IMR-90 (cell line): ENCODE measurements around the gene CHMP1B. TPM values are rescaled to one million over a fixed set of nuclear protein-coding genes. Genes with fewer than 3 reads are reported as not detected.

ENCODE experiments used
- ATAC-seq: fragments of 200-7000 bp; cut with Tn5 transposase; 2 replicates; pipeline ENCODE4 v1.9.1; 2020; ENCODE audit warnings: low read depth, mild to moderate bottlenecking, moderate library complexity
- BruUV-seq: library from RNA; stranded (reverse); fragments of 400-500 nt; replicated peaks from 2 replicates; lab custom pipeline; 2021; lab: Mats Ljungman, UMichigan
- CTCF ChIA-PET: fragments of 300-600 bp; formaldehyde crosslinking; extraction: SDS; loops from one replicate; lab custom pipeline; 2021; ENCODE audit warnings: antibody characterized with exemption; lab: Yijun Ruan, JAX
- POLR2A ChIA-PET: fragments of 300-600 bp; sonication (Branson Sonifier 250); formaldehyde crosslinking; loops from one replicate; lab custom pipeline; 2022; ENCODE audit warnings: antibody characterized with exemption; ENCODE audit not compliant: unreplicated experiment; lab: Charles Lee
- DNase-seq: peaks from one replicate; pipeline ENCODE4 v3.0.0; 2013
- H2AFZ ChIP-seq: replicated peaks from 2 replicates; pipeline ENCODE3; 2013; ENCODE audit warnings: low read length, mild to moderate bottlenecking; ENCODE audit not compliant: poor library complexity
- H2AK5ac ChIP-seq: 2 replicates; pipeline ENCODE4 v1.6.1; 2013; ENCODE audit warnings: low read depth, low read length, inconsistent platforms
- H2AK9ac ChIP-seq: replicated peaks from 2 replicates; pipeline ENCODE3; 2013; ENCODE audit warnings: mild to moderate bottlenecking, low read depth, low read length, moderate library complexity; ENCODE audit not compliant: poor library complexity
- H2BK120ac ChIP-seq: 2 replicates; pipeline ENCODE4 v1.6.1; 2013; ENCODE audit warnings: low read depth, low read length, inconsistent platforms
- H2BK15ac ChIP-seq: 3 replicates; pipeline ENCODE4 v1.6.1; 2013; ENCODE audit warnings: low read depth, low read length, inconsistent platforms
- H2BK20ac ChIP-seq: 2 replicates; pipeline ENCODE4 v1.6.1; 2013; ENCODE audit warnings: low read depth, mild to moderate bottlenecking, inconsistent platforms, low read length, moderate library complexity
- H2BK5ac ChIP-seq: 2 replicates; pipeline ENCODE4 v1.6.1; 2013; ENCODE audit warnings: mild to moderate bottlenecking, low read depth, low read length, inconsistent platforms; ENCODE audit not compliant: poor library complexity, severe bottlenecking
- H3K14ac ChIP-seq: replicated peaks from 2 replicates; pipeline ENCODE4 v1.6.1; 2013; ENCODE audit warnings: low read depth, low read length, inconsistent platforms
- H3K18ac ChIP-seq: 2 replicates; pipeline ENCODE4 v1.6.1; 2013; ENCODE audit warnings: low read depth, low read length, control low read depth
- H3K23ac ChIP-seq: 2 replicates; pipeline ENCODE4 v1.6.1; 2013; ENCODE audit warnings: low read depth, low read length, inconsistent platforms
- H3K27ac ChIP-seq: 2 replicates; pipeline ENCODE4 v1.5.1; 2013; ENCODE audit warnings: mild to moderate bottlenecking, control low read depth, low read length; ENCODE audit not compliant: insufficient read depth
- H3K27me3 ChIP-seq: 2 replicates; pipeline ENCODE4 v1.6.1; 2013; ENCODE audit warnings: low read length; ENCODE audit not compliant: control insufficient read depth, insufficient read depth
- H3K36me3 ChIP-seq: 2 replicates; pipeline ENCODE4 v1.6.1; 2013; ENCODE audit warnings: low read length, mixed read lengths; ENCODE audit not compliant: control insufficient read depth, insufficient read depth
- H3K4ac ChIP-seq: 2 replicates; pipeline ENCODE4 v1.6.1; 2013; ENCODE audit warnings: low read depth, low read length, inconsistent platforms
- H3K4me1 ChIP-seq: 2 replicates; pipeline ENCODE4 v1.6.1; 2013; ENCODE audit warnings: low read length, mixed read lengths; ENCODE audit not compliant: control insufficient read depth, insufficient read depth
- H3K4me2 ChIP-seq: 2 replicates; pipeline ENCODE4 v1.6.1; 2013; ENCODE audit warnings: low read depth, mild to moderate bottlenecking, control low read depth, low read length, moderate library complexity
- H3K4me3 ChIP-seq: 2 replicates; pipeline ENCODE4 v1.5.1; 2013; ENCODE audit warnings: low read depth, mild to moderate bottlenecking, control low read depth, low read length, moderate library complexity; ENCODE audit not compliant: insufficient read depth
- H3K56ac ChIP-seq: 2 replicates; pipeline ENCODE4 v1.6.1; 2013; ENCODE audit warnings: low read length, inconsistent platforms; ENCODE audit not compliant: insufficient read depth; ENCODE audit errors: extremely low read depth
- H3K79me1 ChIP-seq, 2 experiments: 2 replicates each; pipeline ENCODE4 v1.6.1; 2013; ENCODE audit warnings: low read length in 2 of 2, inconsistent platforms in 1 of 2, low read depth in 1 of 2
- H3K9ac ChIP-seq: 2 replicates; pipeline ENCODE4 v1.6.1; 2013; ENCODE audit warnings: low read depth, low read length, control low read depth
- H3K9me1 ChIP-seq: 2 replicates; pipeline ENCODE4 v1.6.1; 2013; ENCODE audit warnings: low read length, inconsistent platforms; ENCODE audit not compliant: insufficient read depth
- H3K9me3 ChIP-seq: 2 replicates; pipeline ENCODE4 v1.6.1; 2013; ENCODE audit warnings: low read length; ENCODE audit not compliant: control insufficient read depth, insufficient read depth
- H4K20me1 ChIP-seq: 2 replicates; pipeline ENCODE4 v1.6.1; 2013; ENCODE audit warnings: low read length, inconsistent platforms; ENCODE audit not compliant: insufficient read depth
- H4K5ac ChIP-seq: 2 replicates; pipeline ENCODE4 v1.6.1; 2013; ENCODE audit warnings: mild to moderate bottlenecking, low read depth, low read length, control low read depth
- H4K8ac ChIP-seq, 2 experiments: 2 replicates each; pipeline ENCODE4 v1.6.1; 2013; ENCODE audit warnings: low read depth in 2 of 2, low read length in 2 of 2, control low read depth in 1 of 2, inconsistent platforms in 1 of 2
- H4K91ac ChIP-seq: 2 replicates; pipeline ENCODE4 v1.6.1; 2013; ENCODE audit warnings: low read depth, low read length, inconsistent platforms; ENCODE audit not compliant: insufficient read depth
- BHLHE40 ChIP-seq: fragments of 150-350 bp; IDR thresholded peaks from 2 replicates; pipeline ENCODE4 v1.6.1; 2016; ENCODE audit warnings: mild to moderate bottlenecking, low read depth, low read length
- CEBPB ChIP-seq: IDR thresholded peaks from 2 replicates; pipeline ENCODE4 v1.6.1; 2012; ENCODE audit warnings: low read depth, low read length, improper control_type of control experiment
- CHD1 ChIP-seq: IDR thresholded peaks from 2 replicates; pipeline ENCODE4 v1.6.1; 2012; ENCODE audit warnings: low read depth, low read length, improper control_type of control experiment
- FOS ChIP-seq: fragments of 150-350 bp; IDR thresholded peaks from 2 replicates; pipeline ENCODE4 v1.6.1; 2016; ENCODE audit warnings: low read depth, low read length
- MAFK ChIP-seq: IDR thresholded peaks from 2 replicates; pipeline ENCODE4 v1.6.1; 2012; ENCODE audit warnings: low read depth, low read length, improper control_type of control experiment
- MAZ ChIP-seq: IDR thresholded peaks from 2 replicates; pipeline ENCODE4 v1.6.1; 2012; ENCODE audit warnings: low read depth, mild to moderate bottlenecking, low read length, improper control_type of control experiment, moderate library complexity, borderline replicate concordance
- MXI1 ChIP-seq: IDR thresholded peaks from 2 replicates; pipeline ENCODE4 v1.6.1; 2012; ENCODE audit warnings: low read depth, mild to moderate bottlenecking, low read length, moderate library complexity, borderline replicate concordance
- NFE2L2 ChIP-seq: fragments of 150-350 bp; IDR thresholded peaks from 2 replicates; pipeline ENCODE4 v1.6.1; 2016; ENCODE audit warnings: low read depth, mild to moderate bottlenecking, low read length
- POLR2A ChIP-seq: IDR thresholded peaks from 2 replicates; pipeline ENCODE4 v1.6.1; 2012; ENCODE audit warnings: mild to moderate bottlenecking, low read depth, low read length
- RAD21 ChIP-seq: IDR thresholded peaks from 2 replicates; pipeline ENCODE4 v1.6.1; 2012; ENCODE audit warnings: low read length, improper control_type of control experiment
- RCOR1 ChIP-seq: IDR thresholded peaks from 2 replicates; pipeline ENCODE4 v1.6.1; 2012; ENCODE audit warnings: mild to moderate bottlenecking, low read length, improper control_type of control experiment; ENCODE audit not compliant: insufficient replicate concordance
- RFX5 ChIP-seq: IDR thresholded peaks from 2 replicates; pipeline ENCODE4 v1.8.0; 2012; ENCODE audit warnings: low read depth, mild to moderate bottlenecking, low read length, moderate library complexity
- SMC3 ChIP-seq: fragments of 150-350 bp; IDR thresholded peaks from 2 replicates; pipeline ENCODE4 v1.6.1; 2016; ENCODE audit warnings: low read depth, mild to moderate bottlenecking, antibody characterized with exemption, low read length, moderate library complexity
- WGBS, 2 experiments: methylation state at CpG; one replicate each; pipeline versions ENCODE4 v1.1.5 to v1.1.7; 2013; ENCODE audit warnings: missing lambda C conversion rate in 2 of 2; ENCODE audit not compliant: insufficient read length in 1 of 2; ENCODE audit errors: extremely low coverage in 2 of 2; 5-methylcytosine and 5-hydroxymethylcytosine counted together
- dilution Hi-C: fragments of 300-500 bp; cut with HindIII; formaldehyde crosslinking; loops from one replicate; pipeline ENCODE4 v1.14.3; 2018; ENCODE audit warnings: low sequenced_read_pairs; ENCODE audit not compliant: unreplicated experiment
- in situ Hi-C: fragments of 300-500 bp; cut with MboI; formaldehyde crosslinking; loops from 3 replicates; pipeline ENCODE4 v1.14.3; 2019; ENCODE audit warnings: low sequenced_read_pairs, inconsistent platforms, mixed read lengths
- intact Hi-C: fragments of 100-400 bp; cut with micrococcal nuclease; formaldehyde crosslinking; loops from 2 replicates; pipeline ENCODE4 v1.10.0; 2022
- polyA plus RNA-seq, 3 experiments: library from polyadenylated mRNA; depleted of rRNA; stranded (reverse); fragments of >200 nt; gene quantifications; 2 replicates each; pipeline ENCODE4 v1.2.3, GENCODE V29; 2012; ENCODE audit warnings: low replicate concordance in 1 of 3
- total RNA-seq: library from RNA; depleted of rRNA; stranded (reverse); fragments of >200 nt; gene quantifications from 2 replicates; pipeline ENCODE4 v1.2.3, GENCODE V29; 2012
- TF ChIP-seq, protein P1 (sequence below): fragments of 150-350 bp; IDR thresholded peaks from 2 replicates; pipeline ENCODE4 v1.6.1; 2017; ENCODE audit warnings: mild to moderate bottlenecking, antibody characterized with exemption, low read length, low read depth
- TF ChIP-seq, protein P2 (sequence below): fragments of 150-350 bp; IDR thresholded peaks from 2 replicates; pipeline ENCODE4 v1.6.1; 2016; ENCODE audit warnings: low read depth, mild to moderate bottlenecking, low read length, moderate library complexity, borderline replicate concordance

The CHMP1B gene
- total and polyA plus RNA-seq, 2 of the 4 experiments (the other 2 are of a cell fraction), result 21.1 to 39.4 TPM

DNA sequence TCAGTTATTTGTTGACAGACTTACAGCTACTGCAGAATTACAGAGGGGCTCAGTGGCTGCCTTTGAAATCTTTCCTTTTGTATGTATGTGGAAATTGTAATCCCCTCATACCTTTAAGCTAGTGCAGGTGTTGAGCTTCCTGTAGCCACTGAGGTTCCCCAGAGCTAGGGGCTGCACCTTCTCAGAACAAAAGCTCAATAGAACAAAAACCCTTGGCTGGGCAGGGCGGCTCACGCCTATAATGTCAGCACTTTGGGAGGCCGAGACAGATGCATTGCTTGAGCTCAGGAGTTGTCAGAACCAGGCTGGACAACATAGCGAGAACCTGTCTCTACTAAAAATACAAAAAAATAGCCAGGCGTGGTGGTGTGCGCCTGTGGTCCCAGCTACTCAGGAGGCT lies 41.3 kb upstream of the CHMP1B start (continued):
- no peak for TF ChIP-seq RAD21
- TF ChIP-seq CEBPB, result no peak
- TF ChIP-seq BHLHE40, result no peak
- no peak for TF ChIP-seq MAZ

DNA sequence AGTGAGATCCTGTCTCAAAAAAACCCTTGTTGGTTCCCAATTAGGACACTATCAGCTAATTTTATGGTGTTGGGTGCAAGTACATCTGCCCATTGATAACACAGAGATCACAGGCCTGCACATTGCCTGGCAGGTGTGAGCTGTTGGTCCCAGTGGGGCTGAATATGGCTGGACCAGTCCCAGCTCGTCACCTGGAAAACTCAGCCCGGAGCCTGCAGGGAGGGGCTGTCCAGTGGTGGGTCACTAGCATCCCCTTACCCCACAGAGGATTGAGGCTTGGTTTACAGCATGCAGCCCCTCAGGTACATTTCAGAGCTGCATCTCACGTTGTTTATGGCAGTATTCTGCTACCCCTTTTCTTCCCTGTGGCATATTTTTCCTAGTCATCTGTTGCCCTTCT lies 40.8 kb upstream of the CHMP1B start:
- Histone ChIP-seq H3K4ac (no peak overlapping the region), H2BK5ac (no peak overlapping the region)
- POLR2A ChIA-PET, result no interaction called here
- TF ChIP-seq RAD21 (no peak), CEBPB (no peak), RFX5 (no peak), MAZ (no peak), FOS (no peak), MXI1 (no peak), SMC3 (no peak), RCOR1 (no peak), BHLHE40 (no peak), POLR2A (no peak), CHD1 (no peak), MAFK (no peak), NFE2L2 (no peak)
- TF ChIP-seq, protein P1, sequence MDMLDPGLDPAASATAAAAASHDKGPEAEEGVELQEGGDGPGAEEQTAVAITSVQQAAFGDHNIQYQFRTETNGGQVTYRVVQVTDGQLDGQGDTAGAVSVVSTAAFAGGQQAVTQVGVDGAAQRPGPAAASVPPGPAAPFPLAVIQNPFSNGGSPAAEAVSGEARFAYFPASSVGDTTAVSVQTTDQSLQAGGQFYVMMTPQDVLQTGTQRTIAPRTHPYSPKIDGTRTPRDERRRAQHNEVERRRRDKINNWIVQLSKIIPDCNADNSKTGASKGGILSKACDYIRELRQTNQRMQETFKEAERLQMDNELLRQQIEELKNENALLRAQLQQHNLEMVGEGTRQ, result no peak
- TF ChIP-seq, protein P2, sequence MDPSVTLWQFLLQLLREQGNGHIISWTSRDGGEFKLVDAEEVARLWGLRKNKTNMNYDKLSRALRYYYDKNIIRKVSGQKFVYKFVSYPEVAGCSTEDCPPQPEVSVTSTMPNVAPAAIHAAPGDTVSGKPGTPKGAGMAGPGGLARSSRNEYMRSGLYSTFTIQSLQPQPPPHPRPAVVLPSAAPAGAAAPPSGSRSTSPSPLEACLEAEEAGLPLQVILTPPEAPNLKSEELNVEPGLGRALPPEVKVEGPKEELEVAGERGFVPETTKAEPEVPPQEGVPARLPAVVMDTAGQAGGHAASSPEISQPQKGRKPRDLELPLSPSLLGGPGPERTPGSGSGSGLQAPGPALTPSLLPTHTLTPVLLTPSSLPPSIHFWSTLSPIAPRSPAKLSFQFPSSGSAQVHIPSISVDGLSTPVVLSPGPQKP, result no peak

More for the DNA sequence above, 40.8 kb upstream of the CHMP1B start:
- no peak overlapping the region for H4K5ac ChIP-seq
- no peak overlapping the region for H3K14ac ChIP-seq
- BruUV-seq, result no TSS peak
- H3K4me3 ChIP-seq, result no peak overlapping the region
- no peak overlapping the region for H2BK20ac ChIP-seq
- no peak overlapping the region for H2BK120ac ChIP-seq
- no peak for DNase-seq
- in situ Hi-C loops, result no loop called here
- intact Hi-C loops, result no loop called here
- H3K4me2 ChIP-seq, result no peak overlapping the region
- H3K23ac ChIP-seq, result no peak overlapping the region
- no peaks in the 10 kb centered on the region for H4K20me1 ChIP-seq
- CTCF ChIA-PET, result no interaction called here
- peaks cover 2% of the 10 kb centered on the region for H3K27me3 ChIP-seq
- dilution Hi-C loops, result no loop called here
- H4K8ac ChIP-seq, result no peak overlapping the region
- H3K4me1 ChIP-seq, result peaks cover 12% of the 10 kb centered on the region
- no peak overlapping the region for H4K91ac ChIP-seq
- H3K9ac ChIP-seq, result no peak overlapping the region
- no peak overlapping the region for H3K27ac ChIP-seq
- H2AK5ac ChIP-seq, result no peak overlapping the region
- H2BK15ac ChIP-seq, result no peak overlapping the region
- WGBS, 2 experiments, result 63% methylated on average over 3 of the region's 3 CpGs; no CpG with 5 or more reads in 1 of the 2 experiments
- H3K79me1 ChIP-seq, result no peaks in the 10 kb centered on the region
- H3K56ac ChIP-seq, result no peak overlapping the region
- no peaks in the 10 kb centered on the region for H3K36me3 ChIP-seq
- H3K9me3 ChIP-seq, result no peaks in the 10 kb centered on the region
- H3K9me1 ChIP-seq, result peaks cover 14% of the 10 kb centered on the region
- H3K18ac ChIP-seq, result no peak overlapping the region
- H2AFZ ChIP-seq, result no peak overlapping the region
- ATAC-seq, result no peak
- H2AK9ac ChIP-seq, result no peak overlapping the region
